HFF-Myc (cell line): ENCODE results near the gene GYS2.

Source experiments
- DNase-seq: peaks from one replicate; pipeline ENCODE4 v3.0.0-alpha.2; 2011; ENCODE audit warnings: low read depth; ENCODE audit errors: extremely low read depth
- H3K4me3 ChIP-seq: replicated peaks from 2 replicates; pipeline ENCODE4 v1.5.1; 2011; ENCODE audit warnings: low read depth, mild to moderate bottlenecking, control low read depth, low read length
- CTCF ChIP-seq: IDR thresholded peaks from 2 replicates; pipeline ENCODE4 v1.5.1; 2012; ENCODE audit warnings: mild to moderate bottlenecking, low read depth, low read length, control low read depth; ENCODE audit errors: missing control alignments

GYS2 gene

GRCh38 chr12:21571046-21571445 lies 33.6 kb downstream of the GYS2 start:
- no peak overlapping the region for H3K4me3 ChIP-seq
- TF ChIP-seq CTCF, result no peak
- DNase-seq, result no peak

GRCh38 chr12:21568115-21568514 lies 36.5 kb downstream of the GYS2 start:
- H3K4me3 ChIP-seq, result no peak overlapping the region
- TF ChIP-seq CTCF, result no peak
- DNase-seq, result no peak

- no peak for TF ChIP-seq CTCF
Measured at GRCh38 chr12:21566907-21567394, 37.7 kb downstream of the GYS2 start.

GRCh38 chr12:21566223-21566906 lies 38.3 kb downstream of the GYS2 start:
- TF ChIP-seq CTCF, result no peak
- H3K4me3 ChIP-seq, result no peak overlapping the region
- DNase-seq, result no peak

More at GRCh38 chr12:21566907-21567394, 37.7 kb downstream of the GYS2 start:
- DNase-seq, result no peak
- H3K4me3 ChIP-seq, result no peak overlapping the region

GRCh38 chr12:21562859-21563258 lies 41.8 kb downstream of the GYS2 start:
- TF ChIP-seq CTCF, result no peak
- H3K4me3 ChIP-seq, result no peak overlapping the region
- no peak for DNase-seq

- no peak for TF ChIP-seq CTCF
- DNase-seq, result no peak
Measured at GRCh38 chr12:21561158-21561557, 43.5 kb downstream of the GYS2 start.

More at GRCh38 chr12:21561158-21561557, 43.5 kb downstream of the GYS2 start:
- H3K4me3 ChIP-seq, result no peak overlapping the region
